Activated CD8-positive, alpha-beta memory T cell treated with anti-CD3 and anti-CD28 coated beads for 4 hours (primary cell): Measurements from ENCODE around the gene BANP.
"Not testable (repeated sequence)": the region's sequence is repeated elsewhere in the genome, so short reads cannot be mapped to it uniquely, and the experiment has no call there.

ENCODE experiments used
- DNase-seq, 2 donors: peaks; one replicate each; pipeline ENCODE4 v3.0.0-alpha.2; 2020; ENCODE audit warnings: low read depth in 2 of 2

BANP gene

GRCh38 chr16:88028177-88028930 is 77.1 kb downstream of the BANP start:
- DNase-seq = not testable (repeated sequence)

GRCh38 chr16:88030498-88030897 is 79.3 kb downstream of the BANP start:
- no peak for DNase-seq

DNA sequence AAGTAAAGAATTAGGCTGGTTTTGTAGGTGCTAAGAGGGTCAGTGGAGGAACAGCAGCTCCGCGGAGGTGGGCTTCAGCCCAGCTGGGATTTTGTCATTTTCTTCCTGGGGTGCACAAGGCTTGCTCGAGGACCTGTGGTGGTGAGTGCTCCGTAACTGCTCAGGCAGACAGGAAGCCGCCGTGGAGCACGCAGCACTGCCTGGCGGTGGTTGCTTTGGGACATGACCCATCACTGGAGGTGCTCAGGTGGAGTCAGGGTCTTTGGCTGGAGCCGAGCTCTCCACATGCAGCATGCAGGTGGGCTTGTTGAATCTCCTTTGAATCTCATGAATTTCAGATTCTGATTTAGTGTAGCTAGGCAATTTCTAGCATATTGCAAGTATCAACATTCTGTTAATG is 79.7 kb downstream of the BANP start:
- DNase-seq = not testable (repeated sequence)

GRCh38 chr16:88033003-88033740 is 81.9 kb downstream of the BANP start:
- not testable (repeated sequence) for DNase-seq

DNA sequence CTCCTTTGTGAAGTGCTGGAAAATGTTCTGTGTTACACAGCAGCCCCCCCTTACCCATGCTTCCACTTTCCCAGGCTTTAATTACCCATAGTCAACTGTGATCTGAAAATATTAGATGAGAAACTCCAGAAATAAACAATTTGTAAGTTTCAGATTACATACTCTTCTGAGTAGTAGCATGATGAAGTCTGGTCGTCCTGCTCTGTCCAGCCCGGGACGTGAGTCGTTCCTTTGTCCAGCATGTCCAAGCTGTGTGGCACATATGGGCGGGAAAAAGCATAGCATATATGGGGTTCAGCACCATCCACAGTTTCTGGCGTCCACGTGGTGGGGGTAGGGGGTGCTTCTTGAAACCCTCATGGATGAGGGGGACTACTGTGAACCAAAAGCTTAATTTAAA is 83.5 kb downstream of the BANP start:
- no peak for DNase-seq

DNA sequence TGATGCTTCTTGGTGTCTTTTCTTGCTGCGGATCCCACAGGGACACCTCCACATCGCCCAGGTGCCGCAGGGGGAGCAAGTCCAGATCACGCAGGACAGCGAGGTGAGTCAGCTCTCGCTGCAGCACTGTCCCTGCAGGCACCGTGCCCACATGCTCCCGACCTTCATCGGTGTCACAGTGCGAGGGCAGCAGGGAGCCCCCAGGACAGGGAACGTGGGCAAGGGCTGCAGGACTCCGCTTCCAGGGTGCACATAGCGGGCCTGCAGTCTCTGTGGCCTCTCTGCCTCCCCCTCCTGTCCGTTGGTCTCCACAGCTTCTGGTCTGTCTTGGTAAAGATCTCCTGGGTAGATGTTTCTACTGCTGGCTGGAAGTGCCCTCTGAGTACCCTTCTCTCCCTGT is 84.1 kb downstream of the BANP start:
- DNase-seq = no peak

DNA sequence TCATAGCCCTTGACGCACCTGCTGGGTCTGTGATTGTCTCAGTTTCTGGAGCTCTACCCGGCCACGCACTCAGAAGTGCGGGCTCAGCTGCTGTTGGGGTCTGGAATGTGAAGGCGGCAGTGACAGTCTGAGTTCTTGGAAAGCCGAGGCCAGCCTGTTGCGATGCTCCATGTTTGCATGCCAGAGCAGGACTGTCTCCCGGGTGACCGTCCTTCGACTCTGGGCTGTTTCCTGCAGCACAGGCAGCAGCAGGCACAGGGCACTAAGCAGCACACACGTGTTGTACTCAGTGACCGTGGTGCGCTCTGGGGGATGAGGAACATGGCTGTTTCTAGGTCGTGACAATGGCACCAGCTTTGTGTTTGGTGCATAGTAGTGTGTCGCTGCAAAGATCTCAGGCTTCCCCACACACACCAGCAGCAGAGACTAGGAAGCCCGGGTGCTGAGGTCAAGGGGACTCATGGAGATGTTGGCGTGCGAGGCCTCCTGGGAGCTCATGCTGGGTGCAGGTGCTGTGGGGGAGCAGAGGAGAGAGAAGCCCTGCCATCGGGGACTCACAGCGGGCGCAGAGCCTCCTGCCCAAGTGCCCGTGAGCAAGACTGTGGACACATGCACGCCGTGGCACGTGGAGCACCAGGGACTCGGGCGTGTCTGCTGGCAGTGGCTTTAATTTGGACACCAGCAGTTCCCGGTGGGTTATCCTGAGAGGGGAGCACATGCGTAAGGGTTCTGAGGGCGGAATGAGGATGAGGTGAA is 84.8 kb downstream of the BANP start:
- DNase-seq = not testable (repeated sequence)

- DNase-seq = not testable (repeated sequence)
These were observed 85.4 kb downstream of the BANP start for GRCh38 chr16:88036640-88036996.

- not testable (repeated sequence) for DNase-seq
These were observed 86.1 kb downstream of the BANP start for GRCh38 chr16:88037359-88037758.

DNA sequence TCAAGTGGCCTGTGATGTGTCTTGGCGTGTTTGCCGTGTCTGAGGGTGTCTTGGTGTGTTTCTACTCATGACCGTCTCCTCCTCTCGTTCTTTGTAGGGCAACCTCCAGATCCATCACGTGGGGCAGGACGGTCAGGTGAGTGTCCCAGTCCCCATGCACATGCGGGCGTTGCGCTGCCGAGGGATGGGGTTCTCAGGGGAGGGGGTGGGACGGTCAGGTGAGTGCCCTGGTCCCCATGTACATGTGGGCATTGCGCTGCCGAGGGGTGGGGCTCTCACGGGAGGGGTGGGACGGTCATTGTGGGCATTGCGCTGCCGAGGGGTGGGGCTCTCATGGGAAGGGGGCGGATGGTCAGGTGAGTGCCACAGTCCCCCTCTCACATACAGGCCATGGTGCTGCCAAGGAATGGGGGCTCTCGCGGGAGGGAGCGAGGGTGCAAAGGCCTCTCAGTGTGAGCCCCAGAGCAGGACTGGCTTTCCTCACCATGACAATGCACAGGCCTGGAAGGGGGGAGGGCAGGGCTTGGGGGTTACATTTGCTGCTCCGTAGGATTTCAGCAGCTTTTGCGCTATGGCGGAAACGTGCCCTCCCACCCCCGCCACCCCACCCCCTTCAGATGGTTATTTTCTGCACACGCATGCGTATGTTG is 86.8 kb downstream of the BANP start:
- DNase-seq = not testable (repeated sequence)

GRCh38 chr16:88038526-88038908 is 87.3 kb downstream of the BANP start:
- not testable (repeated sequence) for DNase-seq

GRCh38 chr16:88039591-88039990 is 88.4 kb downstream of the BANP start:
- no peak for DNase-seq

DNA sequence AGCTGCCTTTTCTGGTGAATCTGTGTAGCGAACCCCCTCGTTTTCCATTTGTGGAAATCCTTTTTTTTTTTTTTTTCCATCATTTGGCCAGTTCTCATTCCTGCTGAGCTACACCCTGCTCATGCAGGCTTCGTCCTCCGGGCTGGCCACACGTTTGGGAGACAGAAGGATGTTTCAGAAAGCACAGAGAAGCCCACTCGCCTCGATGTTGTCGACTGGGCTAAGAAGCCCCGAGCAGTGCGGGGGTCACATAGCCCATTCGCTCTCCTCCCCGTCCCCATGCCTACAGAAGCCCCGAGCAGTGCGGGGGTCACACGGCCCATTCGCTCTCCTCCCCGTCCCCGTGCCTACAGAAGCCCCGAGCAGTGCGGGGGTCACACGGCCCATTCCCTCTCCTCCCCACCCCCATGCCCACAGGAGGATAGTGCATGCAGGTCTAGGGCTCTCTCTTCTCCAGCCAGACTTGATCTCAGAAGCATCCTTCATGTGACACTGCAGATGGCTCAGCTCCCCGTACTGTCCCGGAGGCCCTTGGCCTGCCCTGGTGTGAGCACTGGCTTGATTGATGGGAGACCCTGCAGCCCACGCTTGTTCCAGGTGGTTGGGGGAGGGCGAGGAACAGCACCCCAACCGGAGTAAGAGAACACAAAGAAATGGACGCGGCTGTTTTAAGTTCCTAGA is 89.1 kb downstream of the BANP start:
- not testable (repeated sequence) for DNase-seq

- not testable (repeated sequence) for DNase-seq
These were observed 89.6 kb downstream of the BANP start for GRCh38 chr16:88040877-88041244.

DNA sequence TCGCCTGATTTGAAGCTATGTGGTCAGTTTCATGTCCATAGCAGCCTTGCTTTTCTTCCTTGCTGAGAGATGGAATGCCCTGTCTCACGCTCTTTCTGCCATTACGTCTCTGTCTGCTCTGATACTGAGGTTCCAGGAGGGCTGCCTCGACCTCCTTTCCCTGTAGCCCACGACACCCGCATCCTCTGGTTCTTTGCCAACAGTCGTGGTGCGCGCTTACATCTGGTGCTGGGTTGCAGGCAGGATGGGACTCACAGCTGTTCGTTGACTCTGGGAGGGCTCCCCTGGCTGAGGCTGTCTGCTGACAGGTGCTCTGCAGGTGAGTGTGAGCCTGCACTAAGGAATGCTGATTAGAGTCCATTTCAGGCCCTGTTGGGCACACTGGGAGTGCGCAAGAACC is 90.3 kb downstream of the BANP start:
- not testable (repeated sequence) for DNase-seq

DNA sequence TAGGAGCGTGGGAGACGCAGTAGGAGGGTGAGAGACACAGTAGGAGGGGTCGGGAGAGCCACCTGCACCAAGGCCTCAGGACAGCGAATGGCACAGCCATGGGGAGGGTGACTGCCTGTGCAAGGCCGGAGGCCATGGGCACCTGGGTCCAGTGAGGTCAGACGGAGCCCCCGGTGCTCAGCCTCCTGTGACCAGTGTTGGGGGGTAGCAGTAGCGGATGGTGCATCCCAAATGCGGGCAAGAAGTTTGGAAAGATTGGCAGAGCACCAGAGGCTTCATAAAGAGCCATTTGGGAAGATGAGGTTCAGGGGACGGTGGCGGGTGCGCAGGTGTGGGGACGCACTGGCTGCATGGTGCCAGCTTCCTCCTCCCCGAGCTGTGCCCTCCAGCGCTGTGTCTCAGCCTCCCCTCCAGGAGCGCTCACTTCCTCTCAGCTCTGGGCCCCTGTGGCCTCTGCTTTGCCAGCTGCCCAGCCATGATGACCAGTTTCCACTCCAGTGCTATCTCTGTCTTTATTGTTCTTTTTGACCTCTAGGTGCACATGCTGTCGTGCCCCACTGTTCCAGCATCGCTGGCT is 90.8 kb downstream of the BANP start:
- not testable (repeated sequence) for DNase-seq

GRCh38 chr16:88043208-88043910 is 92.1 kb downstream of the BANP start:
- not testable (repeated sequence) for DNase-seq

DNA sequence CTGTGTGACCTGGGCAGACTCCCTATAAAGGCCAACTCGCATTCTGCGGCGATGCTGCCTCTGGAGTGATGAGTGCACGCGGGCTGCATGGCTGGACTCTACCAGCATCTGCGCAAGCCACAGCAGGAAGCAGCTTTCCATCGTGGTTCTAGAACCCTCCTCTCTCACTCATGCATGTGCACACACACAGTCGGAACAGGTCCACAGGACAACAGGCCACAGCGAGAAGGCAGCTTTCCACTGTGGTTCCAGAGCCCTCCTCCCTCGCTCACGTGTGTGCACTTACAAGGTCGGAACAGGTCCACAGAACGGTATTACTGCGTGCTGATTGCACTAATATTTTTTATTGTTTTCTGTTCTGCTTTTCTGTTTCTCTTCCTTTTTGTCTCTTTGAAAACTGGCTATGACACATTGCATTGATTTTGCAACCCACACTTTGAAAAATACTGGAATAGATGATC is 92.9 kb downstream of the BANP start:
- DNase-seq = not testable (repeated sequence)

- DNase-seq = not testable (repeated sequence)
These were observed 94.1 kb downstream of the BANP start for GRCh38 chr16:88045361-88045760.

- DNase-seq = no peak
These were observed 94.6 kb downstream of the BANP start for GRCh38 chr16:88045820-88046303.
